A549 (cell line): ENCODE results near the gene FOXN4. TPM values are rescaled to one million over a fixed set of nuclear protein-coding genes. Genes with fewer than 3 reads are reported as not detected.

Source experiments
- ATAC-seq, 2 experiments: fragments of 200-7000 bp in 1 of 2; fragments of >200 bp in 1 of 2; cut with Nextera tagmentation in 1 of 2; cut with Tn5 transposase in 1 of 2; 3 replicates each; pipeline versions ENCODE4 v1.8.0 to v1.9.1; 2018 to 2020; ENCODE audit warnings: mild to moderate bottlenecking in 1 of 2, moderate library complexity in 1 of 2
- CTCF ChIA-PET: fragments of 300-600 bp; sonication (Branson Sonifier 250); formaldehyde crosslinking; extraction: SDS; loops from one replicate; lab custom pipeline; 2021; ENCODE audit warnings: antibody characterized with exemption, inconsistent platforms; lab: Yijun Ruan, JAX
- POLR2A ChIA-PET: fragments of 350-600 bp; formaldehyde crosslinking; extraction: SDS; loops from one replicate; lab custom pipeline; 2021; ENCODE audit warnings: antibody characterized with exemption, inconsistent platforms; lab: Yijun Ruan, JAX
- DNase-seq, 2 experiments: peaks; one replicate each; pipeline versions ENCODE4 v3.0.0 to v3.0.0-alpha.2; 2011 to 2016; ENCODE audit warnings: low read depth in 1 of 2, low spot score in 1 of 2
- FAIRE-seq: peaks from 2 replicates; lab custom pipeline; 2011; peaks lifted over from hg19 to GRCh38; lab: Jason Lieb, UNC
- H3K27ac ChIP-seq, 2 experiments: fragments of >200 bp; sonication (Bioruptor Twin); formaldehyde crosslinking; 3 replicates each; pipeline ENCODE4 v1.5.1; 2016 to 2017
- H3K4me1 ChIP-seq: fragments of >200 bp; sonication (Bioruptor Twin); formaldehyde crosslinking; 3 replicates; pipeline ENCODE4 v1.6.1; 2016
- H3K4me2 ChIP-seq: fragments of >200 bp; sonication (Bioruptor Twin); formaldehyde crosslinking; 3 replicates; pipeline ENCODE4 v1.6.1; 2016
- H3K4me3 ChIP-seq: fragments of >200 bp; sonication (Bioruptor Twin); formaldehyde crosslinking; 3 replicates; pipeline ENCODE4 v1.5.1; 2016
- H3K9me3 ChIP-seq: fragments of >200 bp; sonication (Bioruptor Twin); formaldehyde crosslinking; 3 replicates; pipeline ENCODE4 v1.6.1; 2016
- CBX8 ChIP-seq: fragments of 200-600 bp; sonication (generic); IDR thresholded peaks from 2 replicates; pipeline ENCODE4 v1.6.1; 2016
- CEBPB ChIP-seq, 2 experiments: fragments of >200 bp in 1 of 2; sonication (Bioruptor Twin) in 1 of 2; formaldehyde crosslinking in 1 of 2; IDR thresholded peaks; 2 replicates each; pipeline ENCODE4 v1.6.1; 2012 to 2016
- CHD4 ChIP-seq: fragments of 200-600 bp; sonication (generic); IDR thresholded peaks from 2 replicates; pipeline ENCODE4 v1.6.1; 2016; ENCODE audit warnings: antibody characterized with exemption, mild to moderate bottlenecking, borderline replicate concordance
- E2F6 ChIP-seq: IDR thresholded peaks from 2 replicates; pipeline ENCODE4 v1.6.1; 2012; ENCODE audit warnings: low read depth, borderline replicate concordance
- EHF ChIP-seq: fragments of 250-450 bp; sonication (Bioruptor Pico); IDR thresholded peaks from 2 replicates; pipeline ENCODE4 v1.5.0; 2020; ENCODE audit warnings: mild to moderate bottlenecking
- ESRRA ChIP-seq: fragments of 150-350 bp; IDR thresholded peaks from 2 replicates; pipeline ENCODE4 v1.6.1; 2014; ENCODE audit warnings: mild to moderate bottlenecking, low read length, borderline replicate concordance
- FOSB ChIP-seq: fragments of 250-450 bp; sonication (Bioruptor Pico); IDR thresholded peaks from 2 replicates; pipeline ENCODE4 v1.5.0; 2020; ENCODE audit warnings: mild to moderate bottlenecking, moderate library complexity
- FOSL2 ChIP-seq, 2 experiments: fragments of 450-650 bp in 1 of 2; fragments of >200 bp in 1 of 2; sonication (Bioruptor Twin) in 1 of 2; formaldehyde crosslinking; IDR thresholded peaks; 2 replicates each; pipeline versions ENCODE4 v1.5.0 to v1.6.1; 2016 to 2020; ENCODE audit warnings: mild to moderate bottlenecking in 1 of 2, moderate library complexity in 1 of 2
- FOXS1 ChIP-seq: fragments of 250-450 bp; sonication (Bioruptor Pico); IDR thresholded peaks from 2 replicates; pipeline ENCODE4 v1.5.0; 2020; ENCODE audit warnings: mild to moderate bottlenecking, moderate library complexity
- HOXB5 ChIP-seq: fragments of 250-450 bp; sonication (Bioruptor Pico); IDR thresholded peaks from 2 replicates; pipeline ENCODE4 v1.5.0; 2020; ENCODE audit warnings: mild to moderate bottlenecking, moderate library complexity
- KDM1A ChIP-seq: fragments of 200-600 bp; sonication (generic); IDR thresholded peaks from 2 replicates; pipeline ENCODE4 v1.6.1; 2016; ENCODE audit warnings: low read depth, mild to moderate bottlenecking
- KDM5A ChIP-seq: fragments of 200-600 bp; sonication (generic); IDR thresholded peaks from 2 replicates; pipeline ENCODE4 v1.6.1; 2016; ENCODE audit warnings: antibody characterized with exemption, mild to moderate bottlenecking
- MAFK ChIP-seq: fragments of 450-650 bp; IDR thresholded peaks from 2 replicates; pipeline ENCODE4 v1.6.1; 2014; ENCODE audit not compliant: partially characterized antibody
- MAZ ChIP-seq: fragments of 150-350 bp; IDR thresholded peaks from 2 replicates; pipeline ENCODE4 v1.6.1; 2014; ENCODE audit warnings: antibody characterized with exemption, low read depth, low read length, borderline replicate concordance
- MYC ChIP-seq: IDR thresholded peaks from 2 replicates; pipeline ENCODE4 v1.6.1; 2012; ENCODE audit warnings: mild to moderate bottlenecking, inconsistent platforms, low read length, improper control_type of control experiment, borderline replicate concordance
- NFE2L2 ChIP-seq: fragments of 150-350 bp; conservative IDR thresholded peaks from 2 replicates; pipeline ENCODE4 v1.6.1; 2014; ENCODE audit warnings: low read length
- NPAS2 ChIP-seq: fragments of 250-450 bp; sonication (Bioruptor Pico); IDR thresholded peaks from 2 replicates; pipeline ENCODE4 v1.8.0; 2022; ENCODE audit warnings: mild to moderate bottlenecking, moderate library complexity, borderline replicate concordance
- RARB ChIP-seq: fragments of 250-450 bp; sonication (Bioruptor Pico); IDR thresholded peaks from 2 replicates; pipeline ENCODE4 v1.8.0; 2021; ENCODE audit warnings: mild to moderate bottlenecking, moderate library complexity
- REST ChIP-seq: fragments of 200-600 bp; sonication (generic); IDR thresholded peaks from 2 replicates; pipeline ENCODE4 v1.6.1; 2016; ENCODE audit warnings: antibody characterized with exemption, mild to moderate bottlenecking, moderate library complexity
- RNF2 ChIP-seq: fragments of 200-600 bp; sonication (generic); IDR thresholded peaks from 2 replicates; pipeline ENCODE4 v1.6.1; 2016; ENCODE audit warnings: low read depth, mild to moderate bottlenecking, antibody characterized with exemption, moderate library complexity, borderline replicate concordance
- SMC3 ChIP-seq: fragments of >200 bp; sonication (Bioruptor Twin); formaldehyde crosslinking; IDR thresholded peaks from 3 replicates; pipeline ENCODE4 v1.6.1; 2018; ENCODE audit warnings: inconsistent platforms
- SREBF2 ChIP-seq: fragments of 450-650 bp; IDR thresholded peaks from 2 replicates; pipeline ENCODE4 v1.6.1; 2014; ENCODE audit warnings: mild to moderate bottlenecking, moderate library complexity
- TFCP2L1 ChIP-seq: fragments of 250-450 bp; sonication (Bioruptor Pico); IDR thresholded peaks from 2 replicates; pipeline ENCODE4 v1.5.0; 2021; ENCODE audit warnings: mild to moderate bottlenecking
- ZFP36 ChIP-seq: fragments of 450-650 bp; IDR thresholded peaks from 2 replicates; pipeline ENCODE4 v1.6.1; 2014; ENCODE audit warnings: borderline replicate concordance; ENCODE audit not compliant: partially characterized antibody
- WGBS: methylation state at CpG from one replicate; pipeline ENCODE4 v1.1.6; 2017; ENCODE audit errors: missing lambda C conversion rate; 5-methylcytosine and 5-hydroxymethylcytosine counted together
- polyA minus RNA-seq: library from RNA; depleted of rRNA, polyadenylated mRNA; stranded (reverse); fragments of >200 nt; gene quantifications from 2 replicates; pipeline ENCODE4 v1.2.3, GENCODE V29; 2011; rRNA and poly(A)+ RNA removed
- polyA plus RNA-seq, 4 experiments: library from polyadenylated mRNA; depleted of rRNA in 3 of 4; stranded (reverse); fragments of >200 nt; fragmentation: RNase III in 1 of 4; extraction: RNeasy Plus Mini Kit Qiagen cat#74134 plus additional on column Dnase treatment in 1 of 4; gene quantifications; 2 replicates in 3 of 4; 3 replicates in 1 of 4; pipeline ENCODE4 v1.2.3, GENCODE V29; 2011 to 2017
- TF ChIP-seq, protein P1 (sequence below): fragments of >200 bp; sonication (Bioruptor Twin); formaldehyde crosslinking; IDR thresholded peaks from 3 replicates; pipeline ENCODE4 v1.6.1; 2016
- TF ChIP-seq, protein P2 (sequence below): IDR thresholded peaks from 2 replicates; pipeline ENCODE4 v1.6.1; 2012
- TF ChIP-seq, protein P3 (sequence below): IDR thresholded peaks from 2 replicates; pipeline ENCODE4 v1.6.1; 2012

Gene FOXN4, protein sequence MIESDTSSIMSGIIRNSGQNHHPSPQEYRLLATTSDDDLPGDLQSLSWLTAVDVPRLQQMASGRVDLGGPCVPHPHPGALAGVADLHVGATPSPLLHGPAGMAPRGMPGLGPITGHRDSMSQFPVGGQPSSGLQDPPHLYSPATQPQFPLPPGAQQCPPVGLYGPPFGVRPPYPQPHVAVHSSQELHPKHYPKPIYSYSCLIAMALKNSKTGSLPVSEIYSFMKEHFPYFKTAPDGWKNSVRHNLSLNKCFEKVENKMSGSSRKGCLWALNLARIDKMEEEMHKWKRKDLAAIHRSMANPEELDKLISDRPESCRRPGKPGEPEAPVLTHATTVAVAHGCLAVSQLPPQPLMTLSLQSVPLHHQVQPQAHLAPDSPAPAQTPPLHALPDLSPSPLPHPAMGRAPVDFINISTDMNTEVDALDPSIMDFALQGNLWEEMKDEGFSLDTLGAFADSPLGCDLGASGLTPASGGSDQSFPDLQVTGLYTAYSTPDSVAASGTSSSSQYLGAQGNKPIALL
- polyA plus RNA-seq (2011; rRNA removed) (0.04 TPM in 1 of 2 replicates, not detected in the other), polyA plus RNA-seq (2017; fragmentation: RNase III; extraction: RNeasy Plus Mini Kit Qiagen cat#74134 plus additional on column Dnase treatment) (0.04 to 0.07 TPM (median 0.05 TPM) in 3 replicates), polyA minus RNA-seq (not detected in 2 replicates)
- polyA plus RNA-seq (2012; cell fraction: cytosol; rRNA removed), result 0.03 and 0.08 TPM in 2 replicates
- 0.50 and 0.61 TPM in 2 replicates for polyA plus RNA-seq (2012; cell fraction: nucleus; rRNA removed)

DNA sequence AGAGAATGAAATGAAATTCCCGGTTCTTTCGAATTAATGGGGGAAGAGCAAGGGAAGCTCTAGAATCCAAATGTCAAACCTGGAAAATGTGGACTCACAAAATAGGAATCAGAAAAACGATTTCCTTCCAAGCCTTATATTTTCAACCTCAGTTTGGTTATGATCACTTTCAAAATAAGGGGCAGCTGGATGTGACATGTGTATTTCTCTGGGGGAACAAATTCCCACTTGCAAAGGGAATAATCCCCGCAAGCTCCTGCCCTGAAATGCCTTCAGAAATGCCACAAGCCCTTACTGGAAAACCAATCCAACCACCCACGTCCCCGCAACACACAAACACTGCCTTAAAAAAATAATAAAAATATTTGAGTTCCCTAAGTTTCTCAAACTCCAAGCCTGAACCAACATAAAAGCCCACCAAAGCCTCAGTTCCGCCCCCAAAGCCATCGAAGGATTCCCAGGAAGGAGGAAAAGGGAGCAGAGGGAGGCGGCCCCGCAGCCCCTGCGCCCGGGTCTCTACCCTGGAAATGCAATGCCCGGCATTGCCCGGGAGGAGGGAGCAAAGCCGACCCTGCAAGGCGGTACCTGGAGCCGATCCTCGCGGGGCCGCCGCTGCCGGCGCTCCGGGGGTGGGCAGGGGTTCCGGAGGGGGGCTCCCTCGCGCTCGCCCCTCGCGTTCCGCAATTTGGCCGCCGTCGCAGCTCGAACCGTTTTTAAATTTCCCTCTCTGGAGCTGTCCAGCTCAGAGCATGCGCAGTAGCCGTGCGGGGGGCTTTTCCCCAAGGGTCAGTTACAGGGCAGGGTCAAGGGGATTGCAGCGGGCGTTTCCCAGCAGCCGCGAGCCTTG, at the start of gene FOXN4:
Gene FOXN4, minus strand, starts transcription at position 751 of the 847 bp plus-strand sequence. CDS start 963 bp downstream, outside the sequence.
- Histone ChIP-seq H3K4me1 (peaks cover 14% of the 10 kb centered on the region; the same call in 2 of the 3 replicates), H3K4me2 (peak within 1 kb of the TSS; percentile 99), H3K27ac (peak within 1 kb of the TSS; percentile 64 to 79), H3K4me3 (peak within 1 kb of the TSS; percentile 59), H3K9me3 (no peaks in the 10 kb centered on the region)
- WGBS, result 16% methylated on average over 28 of the region's 43 CpGs
- FAIRE-seq (no peak), ATAC-seq (peak; percentile 42 to 74; a peak in 3 of 6 replicates), DNase-seq (peak in 1 of 2 experiments; percentile 43)
- POLR2A ChIA-PET, result no interaction called here
- TF ChIP-seq CBX8 (peak; percentile 44; the same call in 1 of the 2 replicates), REST (peak; percentile 65; the same call in 1 of the 2 replicates), CHD4 (no peak), FOXS1 (no peak), MAZ (no peak), SMC3 (no peak), KDM5A (no peak), RNF2 (0 out of 2 replicates have a peak, but pooled peaks have one; percentile 85), NPAS2 (CRISPR knock-in tag) (no peak), CEBPB (IDR thresholded peaks at IDR 0.05) (no peak), TFCP2L1 (no peak), ZFP36 (no peak), KDM1A (no peak), FOSB (CRISPR knock-in tag) (no peak), NFE2L2 (no peak), FOSL2 (IDR thresholded peaks at IDR 0.05) (no peak), FOSL2 (CRISPR knock-in tag; IDR thresholded peaks at IDR 0.05) (no peak), E2F6 (peak; percentile 88), EHF (no peak), SREBF2 (no peak), MAFK (no peak), MYC (no peak), RARB (CRISPR knock-in tag) (no peak), HOXB5 (CRISPR knock-in tag) (no peak), ESRRA (no peak)
- TF ChIP-seq, protein P1, sequence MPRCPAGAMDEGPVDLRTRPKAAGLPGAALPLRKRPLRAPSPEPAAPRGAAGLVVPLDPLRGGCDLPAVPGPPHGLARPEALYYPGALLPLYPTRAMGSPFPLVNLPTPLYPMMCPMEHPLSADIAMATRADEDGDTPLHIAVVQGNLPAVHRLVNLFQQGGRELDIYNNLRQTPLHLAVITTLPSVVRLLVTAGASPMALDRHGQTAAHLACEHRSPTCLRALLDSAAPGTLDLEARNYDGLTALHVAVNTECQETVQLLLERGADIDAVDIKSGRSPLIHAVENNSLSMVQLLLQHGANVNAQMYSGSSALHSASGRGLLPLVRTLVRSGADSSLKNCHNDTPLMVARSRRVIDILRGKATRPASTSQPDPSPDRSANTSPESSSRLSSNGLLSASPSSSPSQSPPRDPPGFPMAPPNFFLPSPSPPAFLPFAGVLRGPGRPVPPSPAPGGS, result no peak
- TF ChIP-seq, protein P2, sequence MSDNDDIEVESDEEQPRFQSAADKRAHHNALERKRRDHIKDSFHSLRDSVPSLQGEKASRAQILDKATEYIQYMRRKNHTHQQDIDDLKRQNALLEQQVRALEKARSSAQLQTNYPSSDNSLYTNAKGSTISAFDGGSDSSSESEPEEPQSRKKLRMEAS, result peak; percentile 60; the same call in 1 of the 2 replicates
- TF ChIP-seq, protein P3, sequence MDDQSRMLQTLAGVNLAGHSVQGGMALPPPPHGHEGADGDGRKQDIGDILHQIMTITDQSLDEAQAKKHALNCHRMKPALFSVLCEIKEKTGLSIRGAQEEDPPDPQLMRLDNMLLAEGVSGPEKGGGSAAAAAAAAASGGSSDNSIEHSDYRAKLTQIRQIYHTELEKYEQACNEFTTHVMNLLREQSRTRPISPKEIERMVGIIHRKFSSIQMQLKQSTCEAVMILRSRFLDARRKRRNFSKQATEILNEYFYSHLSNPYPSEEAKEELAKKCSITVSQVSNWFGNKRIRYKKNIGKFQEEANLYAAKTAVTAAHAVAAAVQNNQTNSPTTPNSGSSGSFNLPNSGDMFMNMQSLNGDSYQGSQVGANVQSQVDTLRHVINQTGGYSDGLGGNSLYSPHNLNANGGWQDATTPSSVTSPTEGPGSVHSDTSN, result no peak
- CTCF ChIA-PET, result interaction anchor here (0.5 to 1.1 kb wide), 5 partner anchors 8 to 87 kb away, joined by 3 read pairs; no protein-coding TSS in a partner anchor
